ENCODE measurements around the gene RUSF1.
"Not testable (repeated sequence)": the region's sequence is repeated elsewhere in the genome, so short reads cannot be mapped to it uniquely, and the experiment has no call there.

RUSF1 gene

DNA sequence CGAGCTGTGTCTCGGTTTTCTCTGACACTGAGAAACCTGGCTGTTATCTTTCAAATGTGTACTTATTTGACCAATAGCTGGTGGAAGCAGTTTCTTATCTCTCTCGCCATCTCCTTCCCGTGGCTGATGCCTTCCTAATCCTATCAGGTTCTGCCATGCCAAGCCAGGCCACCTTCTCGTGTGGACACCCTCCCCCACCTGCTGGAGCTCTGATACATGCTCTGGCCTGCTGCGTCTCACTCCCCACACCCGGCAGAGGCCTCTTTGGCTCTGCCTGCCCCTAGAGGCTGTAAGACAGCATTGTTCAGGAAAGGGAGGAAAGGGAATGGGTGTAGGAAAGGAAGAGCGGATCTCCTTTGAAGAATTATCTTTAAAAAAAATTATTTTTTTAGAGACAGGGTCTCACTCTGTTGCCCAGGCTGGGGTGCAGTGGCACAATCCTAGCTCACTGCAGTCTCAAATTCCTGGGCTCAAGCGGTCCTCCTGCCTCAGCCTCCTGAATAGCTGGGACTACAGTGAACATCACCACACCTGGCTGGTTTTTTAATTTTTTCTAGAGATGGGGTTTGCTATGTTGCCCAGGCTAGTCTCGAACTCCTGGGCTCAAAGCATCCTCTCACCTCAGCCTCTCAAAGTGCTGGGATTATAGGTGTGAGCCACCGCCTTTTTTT is 56.4 kb downstream of the RUSF1 start:
- Histone ChIP-seq H3K36me3 (ENCODE audit: insufficient read depth, low read length) (peaks cover 18% of the 10 kb centered on the region), H3K9me3 (ENCODE audit: insufficient read depth, low read length, severe bottlenecking) (no peaks in the 10 kb centered on the region), H3K27me3 (ENCODE audit: insufficient read depth, low read length, poor library complexity) (no peaks in the 10 kb centered on the region), H2AFZ (ENCODE audit: low read depth, low read length) (no peak overlapping the region), H3K4me3 (ENCODE audit: low read depth in 1 of 2, low read length in 2 of 2) (no peak overlapping the region), H4K20me1 (ENCODE audit: insufficient read depth, low read length) (peaks cover 29% of the 10 kb centered on the region), H3K4me2 (ENCODE audit: insufficient read depth, low read length) (no peak overlapping the region), H3K4me1 (ENCODE audit: insufficient read depth, low read length) (peaks cover 19% of the 10 kb centered on the region), H3K27ac (ENCODE audit: low read length) (no peak overlapping the region), H3K9ac (ENCODE audit: low read depth, low read length) (no peak overlapping the region), H3K79me2 (ENCODE audit: insufficient read depth, low read length) (peaks cover 24% of the 10 kb centered on the region)
- peak; percentile 61 for ATAC-seq (ENCODE audit: insufficient read depth, low read depth)
- no peak for TF ChIP-seq EZH2 (IDR thresholded peaks at IDR 0.05; ENCODE audit: borderline replicate concordance, low read depth, low read length, severe bottlenecking)
- TF ChIP-seq, protein P1, sequence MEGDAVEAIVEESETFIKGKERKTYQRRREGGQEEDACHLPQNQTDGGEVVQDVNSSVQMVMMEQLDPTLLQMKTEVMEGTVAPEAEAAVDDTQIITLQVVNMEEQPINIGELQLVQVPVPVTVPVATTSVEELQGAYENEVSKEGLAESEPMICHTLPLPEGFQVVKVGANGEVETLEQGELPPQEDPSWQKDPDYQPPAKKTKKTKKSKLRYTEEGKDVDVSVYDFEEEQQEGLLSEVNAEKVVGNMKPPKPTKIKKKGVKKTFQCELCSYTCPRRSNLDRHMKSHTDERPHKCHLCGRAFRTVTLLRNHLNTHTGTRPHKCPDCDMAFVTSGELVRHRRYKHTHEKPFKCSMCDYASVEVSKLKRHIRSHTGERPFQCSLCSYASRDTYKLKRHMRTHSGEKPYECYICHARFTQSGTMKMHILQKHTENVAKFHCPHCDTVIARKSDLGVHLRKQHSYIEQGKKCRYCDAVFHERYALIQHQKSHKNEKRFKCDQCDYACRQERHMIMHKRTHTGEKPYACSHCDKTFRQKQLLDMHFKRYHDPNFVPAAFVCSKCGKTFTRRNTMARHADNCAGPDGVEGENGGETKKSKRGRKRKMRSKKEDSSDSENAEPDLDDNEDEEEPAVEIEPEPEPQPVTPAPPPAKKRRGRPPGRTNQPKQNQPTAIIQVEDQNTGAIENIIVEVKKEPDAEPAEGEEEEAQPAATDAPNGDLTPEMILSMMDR (IDR thresholded peaks at IDR 0.05; ENCODE audit: borderline replicate concordance, extremely low read depth, low read length, poor library complexity, severe bottlenecking) = peak; percentile 42
- no peak for DNase-seq

DNA sequence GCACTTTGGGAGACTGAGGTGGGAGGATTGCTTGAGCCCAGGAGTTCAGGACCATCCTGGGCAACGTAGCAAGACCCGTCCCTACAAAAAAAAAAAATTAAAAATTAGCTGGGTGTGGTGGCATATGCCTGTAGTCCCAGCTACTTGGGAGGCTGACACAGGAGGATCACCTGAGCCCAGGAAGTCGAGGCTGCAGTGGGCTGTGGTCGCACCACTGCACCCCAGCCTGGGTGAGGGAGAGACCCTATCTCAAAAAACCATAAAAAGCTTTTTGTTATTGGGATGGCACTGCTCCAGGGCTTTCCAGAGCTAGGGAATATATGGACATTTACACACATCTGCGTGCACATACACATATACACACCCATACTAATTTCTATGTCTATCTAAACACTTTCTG is 57.0 kb downstream of the RUSF1 start:
- Histone ChIP-seq H3K27me3 (ENCODE audit: insufficient read depth, low read length, poor library complexity) (no peaks in the 10 kb centered on the region), H3K9me3 (ENCODE audit: insufficient read depth, low read length, severe bottlenecking) (no peaks in the 10 kb centered on the region), H3K36me3 (ENCODE audit: insufficient read depth, low read length) (peaks cover 16% of the 10 kb centered on the region), H3K4me1 (ENCODE audit: insufficient read depth, low read length) (peaks cover 13% of the 10 kb centered on the region), H3K79me2 (ENCODE audit: insufficient read depth, low read length) (peaks cover 19% of the 10 kb centered on the region), H3K4me3 (ENCODE audit: low read depth in 1 of 2, low read length in 2 of 2) (no peak overlapping the region), H3K9ac (ENCODE audit: low read depth, low read length) (no peak overlapping the region), H2AFZ (ENCODE audit: low read depth, low read length) (no peak overlapping the region), H4K20me1 (ENCODE audit: insufficient read depth, low read length) (peaks cover 25% of the 10 kb centered on the region), H3K27ac (ENCODE audit: low read length) (no peak overlapping the region), H3K4me2 (ENCODE audit: insufficient read depth, low read length) (no peak overlapping the region)
- DNase-seq = no peak
- ATAC-seq (ENCODE audit: insufficient read depth, low read depth) = no peak
- TF ChIP-seq EZH2 (IDR thresholded peaks at IDR 0.05; ENCODE audit: borderline replicate concordance, low read depth, low read length, severe bottlenecking) = no peak
- TF ChIP-seq, protein P1 (IDR thresholded peaks at IDR 0.05; ENCODE audit: borderline replicate concordance, extremely low read depth, low read length, poor library complexity, severe bottlenecking) = no peak

DNA sequence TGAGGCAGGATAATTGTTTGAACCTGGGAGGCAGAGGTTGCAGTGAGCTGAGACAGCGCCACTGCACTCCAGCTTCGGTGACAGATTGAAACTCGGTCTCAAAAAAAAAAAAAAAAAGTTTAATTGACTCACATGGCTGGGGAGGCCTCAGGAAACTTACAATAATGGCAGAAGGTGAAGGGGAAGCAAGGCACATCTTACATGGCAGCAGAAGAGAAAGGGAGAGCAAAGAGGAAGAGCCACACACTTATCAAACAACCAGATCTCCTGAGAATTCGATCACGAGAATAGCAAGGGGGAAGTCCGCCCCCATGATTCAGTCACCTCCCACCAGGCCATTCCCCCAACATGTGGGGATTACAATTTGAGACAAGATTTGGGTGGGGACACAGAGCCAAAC is 62.3 kb downstream of the RUSF1 start:
- ATAC-seq (ENCODE audit: insufficient read depth, low read depth); H3K27me3 ChIP-seq (ENCODE audit: insufficient read depth, low read length, poor library complexity); DNase-seq; H3K9ac ChIP-seq (ENCODE audit: low read depth, low read length); H3K4me3 ChIP-seq (ENCODE audit: low read depth in 1 of 2, low read length in 2 of 2); H3K4me2 ChIP-seq (ENCODE audit: insufficient read depth, low read length); H3K79me2 ChIP-seq (ENCODE audit: insufficient read depth, low read length); H2AFZ ChIP-seq (ENCODE audit: low read depth, low read length); H3K9me3 ChIP-seq (ENCODE audit: insufficient read depth, low read length, severe bottlenecking); H3K27ac ChIP-seq (ENCODE audit: low read length); H4K20me1 ChIP-seq (ENCODE audit: insufficient read depth, low read length); H3K36me3 ChIP-seq (ENCODE audit: insufficient read depth, low read length): not testable (repeated sequence)
- peaks cover 12% of the 10 kb centered on the region for H3K4me1 ChIP-seq (ENCODE audit: insufficient read depth, low read length)

DNA sequence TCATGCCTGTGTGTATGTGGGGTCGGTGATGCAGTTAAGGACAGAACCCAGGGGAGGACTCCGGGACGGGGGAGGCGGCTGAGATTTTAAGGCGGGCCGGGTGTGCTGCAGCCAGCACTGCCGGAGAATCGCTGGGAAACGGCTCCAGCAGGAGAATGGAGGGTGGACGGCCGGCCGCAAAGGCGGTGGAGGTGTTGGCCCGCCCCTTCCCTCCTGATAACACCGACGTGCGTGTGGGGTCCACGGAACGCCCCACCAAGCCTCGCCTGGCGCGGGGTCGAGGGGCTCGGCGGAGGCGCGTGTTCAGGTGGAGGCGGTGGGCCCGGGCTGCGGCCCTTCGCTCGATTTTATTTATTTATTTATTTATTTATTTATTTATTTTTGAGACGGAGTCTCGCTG is 66.2 kb downstream of the RUSF1 start:
- TF ChIP-seq, protein P1 (IDR thresholded peaks at IDR 0.05; ENCODE audit: borderline replicate concordance, extremely low read depth, low read length, poor library complexity, severe bottlenecking) = no peak
- no peak for TF ChIP-seq EZH2 (IDR thresholded peaks at IDR 0.05; ENCODE audit: borderline replicate concordance, low read depth, low read length, severe bottlenecking)
- Histone ChIP-seq H3K4me2 (ENCODE audit: insufficient read depth, low read length) (no peak overlapping the region), H3K36me3 (ENCODE audit: insufficient read depth, low read length) (no peaks in the 10 kb centered on the region), H3K4me3 (ENCODE audit: low read depth in 1 of 2, low read length in 2 of 2) (no peak overlapping the region), H4K20me1 (ENCODE audit: insufficient read depth, low read length) (no peaks in the 10 kb centered on the region), H3K4me1 (ENCODE audit: insufficient read depth, low read length) (peaks cover 12% of the 10 kb centered on the region), H3K79me2 (ENCODE audit: insufficient read depth, low read length) (no peaks in the 10 kb centered on the region), H2AFZ (ENCODE audit: low read depth, low read length) (no peak overlapping the region; the same call in 1 of the 2 replicates), H3K27ac (ENCODE audit: low read length) (no peak overlapping the region), H3K27me3 (ENCODE audit: insufficient read depth, low read length, poor library complexity) (no peaks in the 10 kb centered on the region), H3K9me3 (ENCODE audit: insufficient read depth, low read length, severe bottlenecking) (no peaks in the 10 kb centered on the region), H3K9ac (ENCODE audit: low read depth, low read length) (no peak overlapping the region)
- DNase-seq (no peak), ATAC-seq (ENCODE audit: insufficient read depth, low read depth) (no peak)

All from DND-41 (cell line).